GM19452 (cell line): ENCODE measurements around the gene MMP14.
"Not testable (repeated sequence)": the region's sequence is repeated elsewhere in the genome, so short reads cannot be mapped to it uniquely, and the experiment has no call there.

ENCODE experiments used
- ATAC-seq: cut with Tn5 transposase; IDR thresholded peaks from one replicate; pipeline ENCODE4 v1.9.1; 2021; ENCODE audit not compliant: unreplicated experiment

Gene MMP14

GRCh38 chr14:22856428-22856827, 20.0 kb downstream of the MMP14 start:
- no peak for ATAC-seq

- not testable (repeated sequence) for ATAC-seq
These were observed 24.0 kb downstream of the MMP14 start for GRCh38 chr14:22860377-22860776.

GRCh38 chr14:22861651-22862050, 25.3 kb downstream of the MMP14 start:
- ATAC-seq: no peak

GRCh38 chr14:22864979-22865378, 28.6 kb downstream of the MMP14 start:
- no peak for ATAC-seq

GRCh38 chr14:22865424-22866405, 29.3 kb downstream of the MMP14 start:
- no peak for ATAC-seq

- no peak for ATAC-seq
These were observed 30.5 kb downstream of the MMP14 start for GRCh38 chr14:22866874-22867273.

- ATAC-seq: peak; percentile 46
These were observed 34.4 kb downstream of the MMP14 start for GRCh38 chr14:22870811-22871223.

- ATAC-seq: peak; percentile 73
These were observed 35.0 kb downstream of the MMP14 start, which contains the start of gene LRP10 for GRCh38 chr14:22871224-22872032. TSS of gene LRP10 (plus strand) at chr14:22871740. CDS start at chr14:22872304, 564 bp downstream.

- peak; percentile 24 for ATAC-seq
These were observed 35.8 kb downstream of the MMP14 start for GRCh38 chr14:22872033-22872832.

- no peak for ATAC-seq
These were observed 36.6 kb downstream of the MMP14 start for GRCh38 chr14:22872833-22873520.

GRCh38 chr14:22875003-22875747, 38.8 kb downstream of the MMP14 start:
- no peak for ATAC-seq

- ATAC-seq: no peak
These were observed 39.4 kb downstream of the MMP14 start for GRCh38 chr14:22875748-22876319.

GRCh38 chr14:22877000-22877501, 40.7 kb downstream of the MMP14 start:
- ATAC-seq: no peak

GRCh38 chr14:22878271-22879246, 42.2 kb downstream of the MMP14 start:
- ATAC-seq: no peak

- ATAC-seq: no peak
These were observed 45.7 kb downstream of the MMP14 start for GRCh38 chr14:22882064-22882463.

GRCh38 chr14:22882529-22883172, 46.3 kb downstream of the MMP14 start:
- ATAC-seq: no peak
